ENCODE results near the gene PCLO.
"Not testable (repeated sequence)": the region's sequence is repeated elsewhere in the genome, so short reads cannot be mapped to it uniquely, and the experiment has no call there.

PCLO gene

GRCh38 chr7:82965088-82966036, 197.3 kb downstream of the PCLO start:
- DNase-seq (ENCODE audit: low read depth in 2 of 2): no peak

GRCh38 chr7:82964150-82964882, 198.4 kb downstream of the PCLO start:
- DNase-seq (ENCODE audit: low read depth in 2 of 2): no peak

GRCh38 chr7:82961240-82961639, 201.4 kb downstream of the PCLO start:
- no peak for DNase-seq (ENCODE audit: low read depth in 2 of 2)

GRCh38 chr7:82959528-82959927, 203.2 kb downstream of the PCLO start:
- DNase-seq (ENCODE audit: low read depth in 2 of 2): no peak

- DNase-seq (ENCODE audit: low read depth in 2 of 2): no peak
These were observed 205.2 kb downstream of the PCLO start for GRCh38 chr7:82957521-82957920.

- no peak for DNase-seq (ENCODE audit: low read depth in 2 of 2)
These were observed 209.2 kb downstream of the PCLO start for GRCh38 chr7:82953324-82954027.

GRCh38 chr7:82950436-82950835, 212.2 kb downstream of the PCLO start:
- DNase-seq (ENCODE audit: low read depth in 2 of 2): no peak

- no peak for DNase-seq (ENCODE audit: low read depth in 2 of 2)
These were observed 217.2 kb downstream of the PCLO start for GRCh38 chr7:82945480-82945879.

- DNase-seq (ENCODE audit: low read depth in 2 of 2): no peak
These were observed 217.6 kb downstream of the PCLO start for GRCh38 chr7:82945056-82945455.

- DNase-seq (ENCODE audit: low read depth in 2 of 2): no peak
These were observed 230.2 kb downstream of the PCLO start for GRCh38 chr7:82932516-82932915.

- DNase-seq (ENCODE audit: low read depth in 2 of 2): no peak
These were observed 236.2 kb downstream of the PCLO start for GRCh38 chr7:82926477-82926876.

GRCh38 chr7:82925331-82925730, 237.4 kb downstream of the PCLO start:
- no peak for DNase-seq (ENCODE audit: low read depth in 2 of 2)

- no peak for DNase-seq (ENCODE audit: low read depth in 2 of 2)
These were observed 256.2 kb downstream of the PCLO start for GRCh38 chr7:82906502-82906901.

- no peak for DNase-seq (ENCODE audit: low read depth in 2 of 2)
These were observed 257.8 kb downstream of the PCLO start for GRCh38 chr7:82904871-82905270.

GRCh38 chr7:82901098-82901497, 261.6 kb downstream of the PCLO start:
- not testable (repeated sequence) for DNase-seq (ENCODE audit: low read depth in 2 of 2)

- no peak for DNase-seq (ENCODE audit: low read depth in 2 of 2)
These were observed 265.2 kb downstream of the PCLO start for GRCh38 chr7:82897500-82897899.

GRCh38 chr7:82894341-82894740, 268.3 kb downstream of the PCLO start:
- DNase-seq (ENCODE audit: low read depth in 2 of 2): not testable (repeated sequence)

- no peak for DNase-seq (ENCODE audit: low read depth in 2 of 2)
These were observed 276.4 kb downstream of the PCLO start for GRCh38 chr7:82886324-82886723.

- DNase-seq (ENCODE audit: low read depth in 2 of 2): no peak
These were observed 296.8 kb downstream of the PCLO start for GRCh38 chr7:82865856-82866255.

GRCh38 chr7:82859106-82859850, 303.4 kb downstream of the PCLO start:
- DNase-seq (ENCODE audit: low read depth in 2 of 2): no peak

- DNase-seq (ENCODE audit: low read depth in 2 of 2): no peak
These were observed 311.6 kb downstream of the PCLO start for GRCh38 chr7:82851121-82851520.

GRCh38 chr7:82841828-82842227, 320.9 kb downstream of the PCLO start:
- DNase-seq (ENCODE audit: low read depth in 2 of 2): no peak
